LHCN-M2 (cell line): ENCODE measurements around the gene POFUT2. TPM values are rescaled to one million over a fixed set of nuclear protein-coding genes. Genes with fewer than 3 reads are reported as not detected.

ENCODE experiments used
- DNase-seq: peaks from one replicate; pipeline ENCODE4 v3.0.0-alpha.2; 2012; ENCODE audit warnings: low read depth
- total RNA-seq: library from RNA; depleted of rRNA; stranded (reverse); fragments of >200 nt; gene quantifications from 2 replicates; pipeline ENCODE4 v1.2.3, GENCODE V29; 2014

POFUT2 gene
- total RNA-seq, 1 experiment from 2014 or later, result 31.3 TPM

DNA sequence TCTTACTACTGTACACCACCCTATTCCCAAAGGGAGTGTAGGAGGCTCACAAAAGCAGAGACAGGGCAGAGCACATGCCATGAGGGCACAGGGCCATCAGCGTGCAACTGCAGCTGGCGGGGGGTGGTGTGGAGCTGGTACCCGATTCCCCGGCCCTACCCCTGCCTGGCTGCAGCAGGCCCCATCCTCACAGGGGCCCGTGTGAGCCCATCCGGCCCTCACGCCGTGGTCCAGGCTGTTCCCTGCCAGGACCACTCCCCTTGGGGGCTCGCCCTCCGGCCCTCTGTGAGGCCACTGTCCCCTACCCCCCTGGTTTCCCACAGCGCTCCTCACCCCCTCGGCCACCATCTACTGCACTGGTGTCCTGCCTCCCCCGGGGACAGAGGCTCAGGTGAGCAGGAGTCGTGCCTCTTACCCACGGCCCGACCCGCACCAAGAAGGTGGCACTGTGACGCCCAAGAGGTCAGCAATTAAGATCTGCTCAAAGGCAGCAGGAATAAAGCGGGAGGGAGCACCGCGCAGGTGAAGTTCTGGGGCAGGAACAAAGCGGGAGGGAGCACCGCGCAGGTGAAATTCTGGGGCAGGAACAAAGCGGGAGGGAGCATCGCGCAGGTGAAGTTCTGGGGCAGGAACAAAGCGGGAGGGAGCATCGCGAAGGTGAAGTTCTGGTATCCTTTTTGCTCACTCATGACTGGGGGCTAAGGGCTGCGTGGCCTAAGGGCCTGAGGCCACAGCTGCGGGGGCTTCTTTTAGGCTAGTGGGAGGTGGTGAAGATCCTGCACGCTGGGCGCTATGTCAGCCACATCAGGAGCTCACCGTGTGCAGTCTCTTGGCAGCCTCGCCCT, 3.9 kb downstream of the POFUT2 start:
- no peak for DNase-seq

DNA sequence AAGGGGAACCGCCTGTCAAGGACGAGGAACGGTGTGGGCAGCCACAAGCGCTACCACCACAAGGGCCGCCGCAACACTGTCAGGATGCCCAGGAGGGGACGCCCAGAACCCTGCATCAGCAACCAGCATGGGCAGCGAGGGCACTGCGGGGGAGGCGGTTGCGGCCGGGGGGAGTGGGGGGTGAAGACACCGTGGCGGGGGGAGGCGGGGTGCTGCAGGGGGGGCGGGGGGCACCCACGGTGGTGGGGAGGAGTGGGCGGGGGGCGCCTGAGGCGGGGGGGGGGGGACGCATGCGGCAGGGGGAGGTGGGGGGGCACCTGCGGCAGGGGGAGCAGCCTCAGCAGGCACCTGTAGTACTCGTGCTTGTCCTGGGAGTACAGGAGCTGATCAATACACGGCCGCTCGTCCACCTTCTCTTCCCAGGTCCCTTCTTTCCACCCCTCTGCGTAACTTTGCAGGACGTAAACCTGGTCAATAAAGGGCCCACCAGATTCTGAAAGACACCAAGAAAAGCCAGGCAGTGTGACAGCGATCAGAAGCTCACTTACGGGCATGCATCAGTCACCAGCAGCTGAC, 4.6 kb downstream of the POFUT2 start:
- no peak for DNase-seq

DNA sequence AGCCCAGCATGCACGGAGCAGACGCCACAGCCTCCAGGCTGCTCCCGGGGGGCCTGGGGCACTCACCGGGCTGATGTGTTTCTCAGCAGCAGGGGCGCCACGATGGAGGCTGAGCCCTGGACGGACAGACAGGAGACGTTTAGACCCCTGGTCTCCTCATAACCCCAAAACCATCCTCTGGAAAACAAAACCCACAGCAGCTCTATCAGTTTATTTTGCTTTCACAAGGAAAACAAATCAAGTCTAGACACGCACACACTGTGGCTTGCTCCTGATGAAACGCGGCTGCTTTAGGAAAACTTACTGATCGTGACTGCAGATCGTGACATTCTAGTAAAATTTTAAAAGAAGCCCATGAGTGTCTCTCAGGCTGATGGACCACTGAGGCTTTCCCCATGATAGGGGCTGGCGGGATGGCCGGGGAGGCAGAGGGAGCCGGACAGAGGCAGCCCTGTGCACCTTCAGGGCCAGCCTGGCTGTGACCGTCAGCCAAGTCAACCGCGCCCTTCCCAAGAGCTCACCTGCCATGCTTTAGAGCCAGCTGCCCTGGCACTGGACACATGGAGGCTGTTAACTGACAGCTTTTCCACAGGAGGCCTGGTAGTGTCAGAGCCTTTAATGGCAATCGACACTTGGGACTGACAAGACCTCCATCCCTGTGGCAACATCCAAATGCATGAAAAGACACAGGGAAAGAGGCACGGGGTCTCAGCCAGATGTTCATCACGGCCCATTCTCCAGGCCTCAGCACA, 5.2 kb downstream of the POFUT2 start:
- DNase-seq, result no peak

DNA sequence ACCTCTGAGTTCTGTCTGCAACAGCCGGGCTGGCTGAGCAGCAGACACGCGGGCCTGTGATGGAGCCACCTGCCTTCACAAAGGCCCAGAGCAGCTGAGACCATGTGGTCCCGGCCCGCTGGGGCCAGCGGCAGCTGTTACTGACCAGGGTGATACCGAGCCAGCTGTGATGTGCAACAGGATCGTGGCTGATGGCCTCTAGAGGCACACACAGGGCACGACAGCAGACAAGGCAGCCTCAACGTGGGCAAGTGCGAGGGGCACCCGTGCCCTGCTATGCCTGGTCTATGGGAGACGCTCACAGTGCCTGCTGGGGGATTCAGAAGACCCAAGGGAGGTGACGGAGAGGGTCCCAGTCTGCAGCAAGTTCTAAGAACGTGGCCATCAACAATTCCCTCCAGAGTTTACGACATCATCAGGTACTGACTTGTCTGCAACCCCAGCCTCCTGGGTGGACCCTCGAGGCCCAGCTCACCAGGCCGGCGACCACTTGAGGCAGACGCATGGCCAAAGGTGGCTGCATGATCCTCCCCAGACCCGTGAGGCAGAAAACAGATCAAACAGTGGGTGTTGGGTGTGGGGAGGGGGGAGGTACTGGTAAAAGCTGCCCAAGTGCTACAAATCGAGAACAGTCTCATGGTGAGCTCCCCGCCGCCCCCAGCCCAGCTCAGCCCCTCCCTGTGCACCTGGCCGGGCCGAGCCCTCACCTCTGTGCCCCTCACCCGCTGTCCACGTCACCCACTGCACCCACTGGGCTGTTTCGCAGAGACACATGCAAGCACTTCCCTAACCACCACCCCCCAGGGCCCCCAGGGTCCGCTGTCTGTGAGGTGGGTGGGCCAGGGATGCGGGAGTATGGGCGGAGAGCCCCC, 6.0 kb downstream of the POFUT2 start:
- DNase-seq, result peak; percentile 72

DNA sequence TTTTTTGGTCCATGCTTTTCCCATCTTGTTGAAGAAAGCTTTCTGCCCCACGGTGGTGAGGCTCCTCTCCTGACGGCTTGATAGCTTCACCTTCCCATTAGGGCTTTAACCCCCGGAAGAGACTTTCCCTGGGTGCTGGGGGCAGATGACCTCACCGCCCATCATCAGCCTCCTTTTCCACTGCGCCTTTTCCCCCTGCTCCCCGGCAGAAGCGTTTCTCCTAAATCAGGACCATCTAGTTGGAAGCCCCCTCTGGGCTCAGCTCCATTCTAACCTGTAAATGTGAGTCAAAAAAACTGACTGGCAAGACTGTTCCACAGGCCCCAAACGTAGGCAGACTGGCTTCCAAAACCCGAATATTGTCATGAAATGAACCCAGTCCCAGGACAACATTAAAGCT, 6.7 kb downstream of the POFUT2 start:
- no peak for DNase-seq

DNA sequence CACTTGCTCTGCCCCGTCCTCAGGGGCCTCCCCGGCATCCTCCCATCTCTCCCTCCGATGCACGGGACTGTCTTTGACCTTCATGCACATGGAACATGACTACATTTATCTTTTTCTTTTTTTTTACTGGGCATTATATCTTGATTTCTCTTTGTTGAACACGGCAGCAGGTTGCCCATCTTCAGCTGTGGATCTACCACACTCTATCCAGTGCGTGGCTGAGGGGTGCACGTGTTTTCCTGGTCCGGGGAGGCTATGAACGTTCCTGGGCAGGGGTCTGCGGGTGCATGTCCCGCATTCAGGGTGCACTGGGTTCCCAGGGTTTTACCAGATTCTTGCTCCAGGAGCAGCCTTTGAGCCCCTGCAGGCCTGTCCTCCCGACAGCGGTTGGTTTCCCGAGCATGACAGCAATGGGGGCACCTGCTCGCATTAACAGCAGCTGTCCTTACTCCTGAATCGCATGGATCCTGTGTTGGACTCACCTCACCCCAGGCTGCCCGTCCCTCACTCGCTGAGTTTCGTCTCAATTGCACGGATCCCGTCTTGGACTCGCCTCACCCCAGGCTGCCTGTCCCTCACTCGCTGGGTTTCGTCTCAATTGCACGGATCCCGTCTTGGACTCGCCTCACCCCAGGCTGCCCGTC, 7.4 kb downstream of the POFUT2 start:
- no peak for DNase-seq

DNA sequence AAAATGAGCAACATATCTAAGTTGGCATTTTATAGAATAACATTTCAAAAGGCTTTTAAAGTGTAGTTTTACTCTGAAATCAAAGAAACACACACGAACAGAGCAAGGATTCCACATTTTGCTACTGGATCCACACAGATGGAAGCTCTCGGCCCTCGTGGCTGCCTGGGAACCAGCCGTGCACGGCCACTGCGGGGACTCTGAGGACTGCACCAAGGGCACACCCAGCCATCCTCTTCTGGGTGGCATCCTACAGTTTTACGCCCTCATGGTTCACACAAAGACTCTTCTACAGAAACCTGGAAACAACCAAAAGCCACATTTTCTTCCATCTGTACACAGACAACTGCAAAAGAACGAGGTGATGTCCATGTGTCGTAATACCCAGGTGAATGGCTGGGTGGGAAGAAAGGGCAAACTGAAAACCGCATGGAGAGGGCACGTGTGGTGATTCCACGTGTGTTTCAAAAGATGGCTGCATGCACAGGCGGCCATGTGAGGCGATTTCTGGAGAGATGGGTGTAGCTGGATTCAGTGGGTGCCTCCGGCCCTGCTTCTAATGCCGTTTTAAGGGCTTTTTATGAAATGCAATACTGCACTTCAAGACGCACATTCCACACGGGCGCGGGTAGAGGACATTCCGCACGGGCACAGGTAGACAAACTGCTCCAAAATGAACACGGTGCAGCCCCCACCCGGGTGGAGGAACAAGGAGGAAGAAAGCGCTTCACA, 8.1 kb downstream of the POFUT2 start:
- no peak for DNase-seq

DNA sequence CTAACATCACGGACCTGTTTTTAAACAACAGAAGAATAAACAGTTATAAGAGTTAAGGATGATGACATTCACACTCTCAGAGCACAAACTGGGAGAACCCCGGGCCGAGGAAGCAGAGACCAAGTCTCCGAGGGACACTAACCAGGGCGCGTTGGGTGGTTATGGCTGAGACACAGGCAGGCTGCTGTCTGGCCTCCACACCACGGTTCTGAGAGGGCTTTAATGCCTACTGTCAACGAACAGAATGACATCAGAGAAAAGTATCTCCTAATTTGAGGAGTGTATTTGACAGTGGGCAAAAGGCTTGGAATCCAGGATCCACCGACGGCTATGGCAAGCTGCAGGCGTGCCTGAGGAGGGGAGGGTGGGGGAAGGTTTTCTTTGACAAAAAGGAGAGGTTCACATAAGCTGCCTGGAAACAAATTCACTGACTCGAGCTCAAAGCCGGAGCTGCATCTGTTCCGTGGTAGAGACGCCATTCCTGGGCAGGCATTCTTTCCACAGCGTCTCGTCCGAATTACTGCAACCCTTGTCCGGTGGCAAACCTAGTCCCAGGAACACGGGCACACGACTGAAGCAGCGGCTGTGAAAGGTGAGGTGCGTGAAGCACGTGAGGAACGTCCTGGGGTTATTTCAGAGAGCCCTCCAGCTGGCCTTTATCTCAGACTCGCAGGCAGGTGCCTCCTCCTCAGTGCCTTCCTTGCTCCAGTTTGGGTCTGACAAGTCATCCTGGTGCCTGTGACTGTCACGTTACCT, 9.4 kb downstream of the POFUT2 start:
- DNase-seq, result no peak

DNA sequence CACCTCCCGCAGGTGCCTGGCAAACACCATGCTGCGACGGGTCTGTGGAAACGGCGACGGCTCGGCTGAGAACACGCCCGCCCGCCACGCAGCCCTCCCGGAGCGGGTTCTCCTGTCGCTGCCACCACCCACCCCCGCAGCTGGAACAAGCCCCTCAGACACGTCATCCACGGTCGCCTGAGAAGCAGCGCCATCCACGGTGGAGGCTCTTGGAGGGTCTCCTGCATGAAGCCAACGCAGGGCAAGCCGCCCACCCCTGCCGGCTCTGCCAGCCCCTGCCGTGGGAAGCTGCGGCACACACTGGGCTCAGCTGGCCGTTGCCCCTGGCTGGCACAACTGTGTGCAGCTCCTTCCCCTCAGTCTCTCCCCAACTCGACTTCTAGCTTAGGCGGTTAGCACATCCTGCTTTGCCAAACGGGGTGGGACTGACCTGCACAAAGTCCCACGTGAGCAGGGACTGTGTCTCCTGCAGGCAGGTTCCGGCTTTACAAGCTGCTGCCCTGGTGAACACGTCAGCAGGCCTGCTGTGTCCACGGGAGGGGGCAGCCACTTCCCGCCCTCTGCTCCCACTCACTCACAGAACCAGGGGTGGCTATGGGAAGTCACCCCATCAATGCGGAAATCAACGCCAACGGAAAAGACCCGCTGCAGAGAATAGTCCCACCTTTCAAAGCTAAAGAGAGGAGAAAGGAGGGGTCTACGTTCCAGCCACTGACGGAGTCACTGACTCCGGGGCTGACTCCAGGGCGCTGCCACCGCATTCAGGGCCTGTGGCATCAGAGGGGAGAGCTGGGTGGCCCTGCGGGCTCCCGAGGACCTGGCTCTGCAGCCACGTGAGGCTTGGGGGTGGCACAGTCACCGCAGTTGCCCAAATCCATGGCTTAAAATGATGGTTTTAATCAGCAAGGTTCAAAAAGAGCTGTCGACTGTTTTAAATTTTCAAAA, 10.3 kb downstream of the POFUT2 start:
- no peak for DNase-seq

DNA sequence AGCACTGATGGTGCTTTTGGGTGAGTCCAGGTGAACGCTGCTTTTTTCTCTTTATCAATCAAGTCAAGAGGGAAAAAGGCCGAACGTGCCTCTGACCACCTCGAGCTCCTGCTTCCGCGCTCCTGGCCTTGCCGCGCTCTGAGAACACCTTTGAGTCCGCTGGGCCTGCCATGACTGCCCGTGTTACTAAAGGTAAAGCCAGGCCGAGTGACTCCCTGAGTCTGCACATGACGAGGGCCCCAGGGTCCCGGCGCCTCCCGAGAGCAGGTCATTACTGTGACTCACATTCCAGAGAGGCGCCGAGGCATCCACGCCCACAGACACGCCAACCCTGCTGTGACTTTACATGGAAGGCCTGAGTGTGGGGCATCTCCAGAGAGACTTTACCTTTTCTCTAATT, 11.1 kb downstream of the POFUT2 start:
- DNase-seq, result no peak

DNA sequence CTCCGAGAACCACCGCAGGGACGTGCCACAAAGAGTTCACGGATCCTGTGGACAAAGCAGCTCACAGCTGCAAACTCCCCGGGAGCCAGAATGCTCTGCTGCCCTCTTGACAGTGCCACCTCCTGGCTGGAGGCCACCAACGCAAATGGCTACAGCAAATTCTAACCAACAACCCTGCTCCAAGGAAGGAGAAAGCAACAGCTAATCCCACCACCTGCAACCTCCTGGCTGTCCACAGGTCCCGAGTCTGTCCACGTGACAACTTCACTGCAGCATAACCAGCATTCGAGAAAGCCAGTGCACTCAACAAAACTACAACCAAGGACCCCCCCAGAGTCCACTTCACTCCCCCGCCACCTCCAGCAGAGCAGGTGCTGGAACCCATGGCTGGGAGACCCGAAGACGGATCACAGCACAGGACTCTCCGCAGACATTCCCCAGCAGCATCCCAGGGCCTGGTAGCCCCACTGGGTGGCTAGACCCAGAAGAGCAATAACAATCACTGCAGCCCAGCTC, 17.3 kb downstream of the POFUT2 start:
- DNase-seq, result no peak

DNA sequence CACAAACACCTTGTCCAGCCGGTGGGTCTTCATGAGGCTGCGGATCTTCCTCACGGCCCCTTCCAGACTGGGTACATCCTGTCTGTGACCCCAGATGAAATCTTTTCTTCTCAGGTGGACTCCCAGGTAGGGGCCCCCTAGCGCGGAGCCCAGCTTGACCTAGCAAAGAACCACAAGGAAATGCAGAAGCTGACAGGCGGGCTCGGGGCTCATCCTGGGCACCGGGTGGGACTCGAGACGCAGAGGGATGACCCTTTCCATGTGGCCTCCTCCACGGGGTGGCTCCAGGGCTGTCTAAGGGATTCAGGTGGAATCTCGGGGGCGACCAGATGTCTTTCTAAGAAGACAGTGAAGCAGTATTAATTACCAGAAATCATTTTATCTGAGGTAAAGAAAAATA, 17.8 kb downstream of the POFUT2 start:
- DNase-seq, result no peak

DNA sequence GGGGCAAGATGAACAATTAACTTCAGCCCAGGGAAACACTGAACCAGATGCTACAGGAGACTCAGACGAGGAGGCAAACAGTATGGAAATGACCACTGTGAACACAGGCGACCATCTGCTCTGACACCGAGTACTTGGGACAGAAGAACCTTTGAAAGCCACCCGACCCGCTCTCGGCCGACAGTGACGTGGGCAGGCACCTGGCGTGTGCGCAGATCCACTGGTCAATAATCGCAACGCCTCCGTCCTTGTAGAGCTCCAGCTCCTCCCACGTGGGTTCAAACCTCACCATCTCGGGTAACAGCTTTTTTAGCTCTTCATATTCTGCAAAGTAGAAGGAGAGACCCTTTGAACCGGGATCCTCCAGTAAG, 20.3 kb downstream of the POFUT2 start:
- no peak for DNase-seq

DNA sequence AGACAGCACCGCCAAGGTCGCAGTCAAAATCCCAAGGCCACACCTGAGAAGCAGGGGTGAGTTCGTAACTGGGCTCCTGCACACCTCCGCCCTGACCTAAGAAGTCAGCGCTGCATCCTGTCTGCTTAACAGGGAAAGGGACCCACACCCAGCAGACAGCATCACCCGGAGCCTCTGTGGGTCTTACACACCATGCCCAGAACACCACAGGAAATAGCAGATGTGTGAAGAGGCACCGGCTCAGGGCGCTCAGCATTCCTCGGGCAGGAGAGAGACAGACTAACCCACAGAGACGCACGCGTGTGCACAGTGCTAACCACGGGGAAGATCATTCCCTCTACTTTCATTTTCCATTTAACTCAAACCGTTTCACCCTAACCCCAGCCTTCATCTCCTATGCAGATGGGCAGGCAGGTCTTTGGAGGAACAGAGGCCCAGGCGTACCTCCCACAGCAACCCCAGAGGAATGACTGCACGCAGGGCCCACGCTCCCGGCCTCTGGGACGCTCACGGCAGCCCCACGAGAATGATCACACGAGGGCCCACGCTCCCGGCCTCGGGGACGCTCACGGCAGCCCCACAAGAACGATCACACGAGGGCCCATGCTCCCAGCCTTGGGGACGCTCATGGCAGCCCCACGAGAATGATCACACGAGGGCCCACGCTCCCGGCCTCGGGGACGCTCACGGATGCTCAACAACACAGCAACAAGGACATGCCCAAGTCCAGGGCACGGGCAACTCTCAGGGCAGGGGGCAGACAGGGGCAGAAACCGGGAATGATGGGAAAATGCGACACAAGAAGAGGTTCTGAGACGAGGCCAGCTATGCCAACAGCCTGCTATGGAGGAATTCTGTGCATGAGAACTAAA, 20.9 kb downstream of the POFUT2 start:
- DNase-seq, result no peak

DNA sequence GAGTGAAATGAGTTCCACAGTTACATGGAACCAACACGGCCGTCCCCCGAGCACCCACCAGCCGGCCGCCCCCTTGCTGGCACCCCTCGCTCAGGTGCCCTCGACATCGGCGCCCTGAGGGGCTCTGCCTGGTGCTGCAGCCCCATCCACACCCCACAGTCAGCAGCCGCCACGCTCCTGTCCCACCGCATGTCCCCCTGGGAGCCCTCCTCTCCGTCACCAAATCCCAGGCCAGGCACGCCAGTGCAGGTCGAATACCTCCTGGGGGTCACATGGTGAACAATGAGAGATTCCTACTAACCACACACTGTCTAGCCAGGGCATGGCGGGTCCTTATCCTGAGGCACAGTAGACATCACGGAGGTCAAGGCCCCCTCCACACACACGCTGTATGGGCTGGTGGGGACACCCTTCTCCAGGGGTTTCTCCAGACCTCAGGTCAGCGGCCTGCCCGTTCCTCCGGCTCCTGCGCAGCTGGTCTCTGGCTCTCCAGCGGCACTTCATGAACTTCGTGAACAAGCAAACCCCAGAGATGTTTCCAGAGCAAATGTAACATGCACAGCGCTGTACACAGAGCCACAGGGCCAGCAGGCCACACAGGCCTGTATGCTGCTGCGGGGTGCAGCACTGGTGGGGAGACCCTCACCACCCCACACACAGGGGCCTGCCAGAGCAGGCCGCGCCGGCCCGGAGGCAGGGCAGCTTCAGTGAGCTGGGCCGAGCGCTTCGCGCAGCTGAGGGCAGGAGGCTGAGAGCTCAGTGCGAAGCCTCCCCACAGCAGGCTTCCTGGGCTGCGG, 21.8 kb downstream of the POFUT2 start:
- DNase-seq, result no peak

DNA sequence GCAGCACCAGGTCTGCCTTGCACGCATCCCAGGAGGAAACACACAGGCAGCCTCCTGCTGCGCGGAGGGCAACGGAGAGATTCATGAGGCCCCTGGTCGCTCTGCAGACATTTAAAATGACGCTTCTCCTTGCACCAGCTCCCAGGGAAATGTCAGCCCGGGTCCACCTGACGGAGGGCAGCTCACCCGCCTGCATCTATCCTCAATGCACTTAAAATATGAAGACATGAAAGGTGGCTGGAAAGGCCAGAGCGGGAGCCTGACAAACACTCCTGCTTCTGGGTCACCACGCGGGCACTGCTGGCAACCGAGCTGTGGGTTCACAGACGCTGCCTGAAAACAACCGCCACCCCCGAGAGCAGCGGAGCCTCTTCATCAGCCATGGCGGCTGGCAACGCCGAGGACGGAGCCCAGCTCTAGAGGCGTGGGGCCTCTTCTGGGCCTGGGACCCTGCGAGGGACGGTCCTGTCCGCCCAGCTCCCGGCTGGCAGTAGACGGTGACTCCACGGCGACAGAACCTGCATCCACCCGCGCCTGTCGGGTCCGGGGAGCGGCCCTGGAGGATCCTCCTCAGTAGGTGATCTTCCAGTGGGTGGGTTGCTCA, 22.7 kb downstream of the POFUT2 start:
- DNase-seq, result no peak
